GM21447 (cell line): ENCODE data around the gene ZNF468.
"Not testable (repeated sequence)": the region's sequence is repeated elsewhere in the genome, so short reads cannot be mapped to it uniquely, and the experiment has no call there.

Experiments
- ATAC-seq: cut with Tn5 transposase; IDR thresholded peaks from one replicate; pipeline ENCODE4 v1.9.1; 2021; ENCODE audit not compliant: unreplicated experiment

Gene ZNF468

DNA sequence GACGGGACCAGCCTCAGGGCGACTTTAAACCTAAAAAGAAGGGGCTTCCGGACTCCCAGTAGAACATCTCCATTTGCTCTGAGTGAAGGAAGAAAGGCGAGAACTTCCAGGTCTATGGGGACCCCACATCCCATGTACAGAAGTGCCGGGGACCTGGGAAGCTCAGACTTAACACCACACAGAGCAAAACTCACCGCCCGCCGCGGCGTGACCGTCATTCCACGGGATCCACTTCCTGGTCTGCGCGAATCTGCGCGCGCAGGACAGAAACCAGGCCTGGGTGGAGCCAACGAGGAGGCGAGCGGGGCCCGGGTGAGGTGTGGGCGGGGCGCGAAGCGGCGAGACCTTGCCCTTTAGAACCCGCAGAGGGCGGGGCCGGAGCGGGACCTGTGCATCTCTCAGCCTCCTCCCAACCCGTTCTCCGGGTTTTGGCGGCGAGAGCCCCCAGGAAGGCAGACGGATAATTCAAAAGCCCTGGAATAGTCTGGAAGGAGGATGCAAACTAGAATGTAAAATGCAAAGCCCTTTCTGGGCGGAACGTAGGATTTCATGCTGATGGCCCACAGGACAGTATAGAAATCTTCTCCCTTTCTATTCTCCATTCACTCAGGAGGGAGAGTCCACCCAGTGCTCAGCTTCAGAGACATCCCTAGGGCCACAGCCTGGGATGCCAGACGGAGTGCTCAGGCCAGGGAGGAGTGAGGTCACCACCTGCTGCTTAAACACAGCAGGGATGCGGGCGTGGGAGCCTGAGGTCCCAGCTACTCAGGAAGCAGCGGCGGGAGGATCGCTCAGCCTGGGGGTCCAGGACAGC is at the start of gene ZNF468:
Gene ZNF468 (minus strand): TSS at position 242 of the 814 bp plus-strand sequence. CDS start 3,347 bp downstream, outside the sequence.
- ATAC-seq = peak; percentile 95

DNA sequence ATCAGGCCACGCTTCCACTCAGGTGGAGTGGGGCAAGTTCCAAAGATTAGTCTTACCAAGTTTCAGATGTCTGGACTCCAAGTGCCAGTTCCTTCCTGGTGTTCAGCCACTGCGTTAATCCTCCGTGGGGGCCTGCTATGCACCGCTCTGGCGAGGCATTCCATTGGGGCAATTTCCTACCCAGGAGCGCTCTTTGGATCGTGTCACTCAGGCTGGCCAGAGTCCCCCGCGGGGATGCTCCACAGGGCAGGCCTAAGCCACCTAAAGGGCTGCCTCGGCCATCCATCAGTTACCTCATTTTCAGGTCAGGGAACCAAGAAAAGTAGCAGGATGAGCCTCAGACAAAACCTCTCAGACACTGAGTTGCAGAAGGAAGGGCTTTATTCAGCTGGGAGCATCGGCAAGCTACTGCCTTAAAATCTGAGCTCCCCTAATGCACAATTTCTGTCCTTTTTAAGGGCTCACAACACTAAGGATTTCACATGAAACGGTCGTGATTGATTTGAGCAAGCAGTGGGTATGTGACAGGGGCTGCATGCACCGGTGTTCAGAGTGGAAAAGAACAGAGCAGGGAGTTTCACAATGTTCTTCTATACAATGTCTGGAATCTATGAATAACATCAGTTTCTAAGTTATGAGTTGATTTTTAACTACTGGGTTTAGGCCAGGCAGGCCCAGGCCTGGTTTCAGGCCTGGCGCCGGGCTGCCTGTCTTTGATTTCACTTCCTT is 46.8 kb upstream of the ZNF468 start:
- not testable (repeated sequence) for ATAC-seq

GRCh38 chr19:52901842-52902241 is 44.4 kb upstream of the ZNF468 start:
- no peak for ATAC-seq

DNA sequence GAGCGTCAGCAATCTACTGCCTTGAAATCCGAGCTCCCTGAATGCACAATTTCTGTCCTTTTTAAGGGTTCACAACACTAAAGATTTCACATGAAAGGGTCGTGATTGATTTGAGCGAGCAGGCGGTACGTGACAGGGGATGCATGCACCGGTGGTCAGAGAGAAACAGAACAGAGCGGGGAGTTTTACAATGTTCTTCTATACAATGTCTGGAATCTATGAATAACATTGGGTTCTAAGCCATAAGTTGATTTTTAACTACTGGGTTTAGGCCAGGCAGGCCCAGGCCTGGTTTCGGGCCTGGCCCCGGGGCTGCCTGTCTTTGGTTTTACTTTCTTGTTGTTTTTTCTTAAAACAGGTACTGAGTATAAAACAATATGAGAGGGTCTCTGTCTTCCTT is 41.2 kb upstream of the ZNF468 start:
- not testable (repeated sequence) for ATAC-seq

DNA sequence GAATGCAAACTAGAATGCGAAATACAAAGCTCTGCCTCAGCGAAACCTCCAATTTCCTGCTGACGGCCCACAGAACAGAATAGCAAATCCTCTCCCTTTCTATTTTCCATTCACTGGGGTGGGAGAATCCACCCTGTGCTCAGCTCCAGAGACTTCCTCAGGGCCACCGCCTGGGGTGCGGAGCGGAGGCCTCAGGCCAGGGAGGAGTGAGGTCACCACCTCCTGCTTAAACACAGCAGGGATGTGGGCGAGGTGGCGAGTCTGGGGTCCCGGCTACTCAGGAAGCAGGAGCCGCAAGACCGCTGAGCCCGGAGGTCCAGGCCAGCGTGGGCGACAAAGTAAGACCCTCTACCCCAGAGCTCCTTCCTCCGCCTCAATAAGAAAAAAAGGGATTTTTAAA is 40.7 kb upstream of the ZNF468 start:
- no peak for ATAC-seq

DNA sequence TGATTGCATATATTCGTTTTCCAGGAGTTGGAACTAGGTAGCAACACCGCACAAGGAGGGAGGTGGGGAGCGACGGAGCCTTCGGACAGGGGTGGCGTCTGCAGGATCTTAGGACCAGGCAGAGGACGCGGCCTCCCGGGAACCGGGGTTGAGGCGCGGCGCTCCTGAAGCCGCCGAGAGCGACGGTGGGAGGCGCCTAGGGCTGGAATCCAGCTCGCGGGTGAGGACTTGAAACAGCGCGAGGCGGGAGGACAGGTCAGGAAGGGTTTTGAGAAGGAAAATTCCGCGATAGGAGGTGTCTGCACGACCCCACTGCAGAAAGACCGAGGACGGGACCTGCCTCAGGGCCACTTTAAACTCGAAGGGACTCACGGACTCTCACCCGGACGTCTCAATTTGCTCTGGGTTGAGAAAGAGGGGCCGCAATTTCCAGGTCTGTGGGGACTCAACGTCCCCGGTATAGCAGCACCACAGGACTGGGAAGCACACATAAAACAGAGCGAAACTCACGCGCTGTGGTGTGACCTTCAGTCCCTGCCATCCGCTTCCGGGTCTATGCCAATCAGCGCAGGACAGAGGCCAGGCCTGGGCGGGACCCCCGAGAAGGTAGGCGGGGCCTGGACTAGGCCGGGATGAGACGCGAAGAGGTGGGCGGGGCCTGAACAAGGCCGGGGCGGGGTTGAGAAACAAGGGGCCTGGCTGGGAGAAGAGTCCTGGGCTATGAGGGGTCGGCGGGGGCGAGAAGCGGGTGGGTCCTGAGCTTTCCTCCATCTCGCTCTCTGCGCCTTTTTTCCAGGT is 39.9 kb upstream of the ZNF468 start, which contains the start of gene ZNF320:
Gene ZNF320 (minus strand): TSS at position 498 of the 798 bp plus-strand sequence. CDS start 7,380 bp downstream, outside the sequence.
- peak; percentile 90 for ATAC-seq

DNA sequence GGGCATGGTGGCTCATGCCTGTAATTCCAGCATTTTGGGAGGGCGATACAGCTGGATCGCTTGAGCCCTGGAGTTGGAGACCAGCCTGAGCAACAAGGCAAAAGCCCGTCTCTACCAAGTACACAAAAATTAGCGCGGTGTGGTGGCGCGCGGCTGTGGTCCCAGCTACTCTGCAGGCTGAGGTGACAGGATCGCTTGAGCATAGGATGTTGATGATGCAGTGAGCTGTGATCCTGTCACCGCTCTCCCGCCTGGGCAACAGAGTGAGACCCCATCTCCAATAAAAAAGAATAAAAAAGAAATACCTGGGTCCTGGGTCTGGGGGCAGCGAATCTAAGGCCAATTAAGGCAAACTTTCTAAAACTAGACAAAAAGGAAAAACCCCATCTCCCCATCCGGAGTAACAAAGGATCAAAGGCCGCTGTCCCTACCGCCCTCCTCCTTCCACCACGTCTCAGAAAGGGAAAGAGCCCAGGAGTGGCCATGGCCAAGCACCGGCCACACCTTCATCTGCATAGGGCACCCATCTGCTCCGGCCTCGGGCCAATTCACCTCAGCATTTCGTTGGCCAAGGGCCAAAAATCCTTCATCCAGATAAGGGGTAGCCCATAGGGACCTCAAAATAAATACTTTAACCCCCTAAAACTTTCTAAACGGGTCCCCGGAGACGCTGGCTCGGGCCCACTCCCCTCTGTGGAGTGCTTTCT is 39.2 kb upstream of the ZNF468 start:
- peak; percentile 23 for ATAC-seq

GRCh38 chr19:52891336-52891735 is 33.9 kb upstream of the ZNF468 start:
- ATAC-seq = no peak

DNA sequence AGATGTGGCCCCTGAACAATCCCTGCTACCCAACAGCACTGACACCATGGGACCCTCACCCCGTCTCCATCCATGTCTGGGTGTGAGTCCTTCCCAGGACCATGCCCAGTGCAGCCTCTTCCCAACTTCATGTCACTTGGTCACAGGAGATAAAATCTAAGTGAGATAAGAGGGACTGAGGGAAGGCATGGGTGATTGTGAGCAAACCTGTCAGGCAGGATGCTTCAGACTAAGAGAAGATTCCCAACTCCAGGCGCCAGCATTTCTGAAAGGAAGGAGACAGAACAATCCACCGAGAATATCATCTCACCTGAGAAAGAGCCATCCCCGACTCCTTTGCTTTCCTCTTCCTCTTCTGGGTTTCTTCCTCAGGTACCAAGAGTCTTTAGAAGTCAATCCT is 32.5 kb upstream of the ZNF468 start:
- no peak for ATAC-seq

- ATAC-seq = no peak
These were observed 31.7 kb upstream of the ZNF468 start for GRCh38 chr19:52889076-52889475.

GRCh38 chr19:52880895-52881389 is 23.5 kb upstream of the ZNF468 start:
- no peak for ATAC-seq

- ATAC-seq = not testable (repeated sequence)
These were observed 15.6 kb upstream of the ZNF468 start for GRCh38 chr19:52872996-52873395.

DNA sequence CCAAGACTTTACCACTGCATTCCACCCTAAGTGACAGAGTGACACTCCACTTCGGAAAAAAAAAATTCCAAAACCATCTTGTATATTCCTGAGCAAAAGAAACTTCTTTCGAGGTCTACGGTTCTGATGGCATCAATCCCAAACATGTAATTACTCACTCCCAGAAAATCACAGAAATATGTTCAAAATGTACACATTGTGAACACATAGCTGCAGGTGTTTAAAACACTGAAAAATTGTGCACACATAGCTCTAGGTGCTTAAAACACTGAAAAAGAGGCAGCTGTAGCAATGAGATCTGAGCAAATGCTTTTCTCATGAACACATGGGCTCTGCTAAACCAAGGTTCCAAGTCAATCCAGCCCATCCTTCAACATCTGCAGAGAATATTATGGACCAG is 14.0 kb upstream of the ZNF468 start:
- no peak for ATAC-seq

- not testable (repeated sequence) for ATAC-seq
These were observed 10.6 kb upstream of the ZNF468 start for GRCh38 chr19:52868031-52868430.

GRCh38 chr19:52856540-52857377 is 660 bp downstream of the ZNF468 start:
- peak; percentile 23 for ATAC-seq

- ATAC-seq = not testable (repeated sequence)
These were observed 10.1 kb downstream of the ZNF468 start for GRCh38 chr19:52847352-52847751.

GRCh38 chr19:52840825-52841465 is 16.5 kb downstream of the ZNF468 start:
- ATAC-seq = not testable (repeated sequence)

DNA sequence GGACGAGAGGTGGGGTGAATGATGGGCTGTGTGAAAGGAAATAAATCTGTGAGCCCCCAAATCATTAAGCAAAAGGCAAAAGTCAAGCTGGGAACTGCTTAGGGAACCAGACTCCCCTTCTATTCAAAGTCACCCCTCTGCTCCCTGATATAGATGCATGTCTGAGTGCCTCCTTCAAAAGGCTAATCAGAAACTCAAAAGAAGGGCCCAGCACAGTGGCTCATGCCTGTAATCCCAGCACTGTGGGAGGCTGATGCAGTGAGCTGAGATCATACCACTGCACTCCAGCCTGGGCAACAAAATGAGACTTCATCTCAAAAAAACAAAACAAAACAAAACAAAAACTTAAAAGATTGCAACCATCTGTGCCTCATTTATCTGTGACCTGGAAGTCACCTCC is 23.1 kb downstream of the ZNF468 start:
- ATAC-seq = not testable (repeated sequence)

DNA sequence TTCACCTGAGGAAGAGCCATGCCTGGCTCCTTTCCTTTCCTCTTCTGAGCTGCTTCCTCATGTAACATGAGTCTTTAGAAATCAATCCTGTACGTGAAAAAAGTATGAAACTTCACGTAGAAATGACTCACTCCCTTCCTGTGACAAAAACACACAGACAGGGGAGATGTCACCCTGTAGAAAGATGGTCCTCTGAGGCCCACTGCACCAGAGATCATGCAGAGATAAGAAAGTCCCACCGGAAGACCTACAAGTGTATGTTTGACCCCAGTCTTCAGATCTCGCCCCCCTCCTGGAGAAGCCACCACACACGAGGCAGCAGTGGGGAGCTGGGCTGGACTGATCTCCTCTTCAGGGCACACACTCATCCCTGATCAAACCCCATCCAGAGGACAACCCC is 23.9 kb downstream of the ZNF468 start:
- not testable (repeated sequence) for ATAC-seq
